Endothelial cell of umbilical vein (primary cell): Measurements from ENCODE around the gene NKTR. TPM values are rescaled to one million over a fixed set of nuclear protein-coding genes. Genes with fewer than 3 reads are reported as not detected.

Experiments
- BruUV-seq: library from RNA; stranded (reverse); fragments of 400-500 nt; replicated peaks from 2 replicates; lab custom pipeline; 2021; lab: Mats Ljungman, UMichigan
- CTCF ChIA-PET: fragments of 300-600, 350-600 bp; sonication (Branson Sonifier 250); formaldehyde crosslinking; loops from one replicate; lab custom pipeline; 2021; ENCODE audit warnings: antibody characterized with exemption, inconsistent platforms; lab: Charles Lee
- POLR2A ChIA-PET: fragments of 300-600, 350-600 bp; sonication (Branson Sonifier 250); formaldehyde crosslinking; loops from one replicate; lab custom pipeline; 2021; ENCODE audit warnings: antibody characterized with exemption, inconsistent platforms; lab: Charles Lee
- DNase-seq: peaks from one replicate; pipeline ENCODE4 v3.0.0-alpha.2; 2011; ENCODE audit warnings: low read depth, low spot score
- FAIRE-seq: peaks from 2 replicates; lab custom pipeline; 2011; peaks lifted over from hg19 to GRCh38; lab: Jason Lieb, UNC
- H2AFZ ChIP-seq: 2 replicates; pipeline ENCODE4 v1.6.0; 2012; ENCODE audit warnings: low read depth, low read length, control low read depth, inconsistent platforms
- H3K27ac ChIP-seq: 2 replicates; pipeline ENCODE4 v1.5.1; 2011; ENCODE audit warnings: low read depth, mild to moderate bottlenecking, control low read depth, low read length, moderate library complexity; ENCODE audit not compliant: insufficient read depth
- H3K27me3 ChIP-seq, 2 experiments: 2 replicates each; pipeline versions ENCODE4 v1.6.0 to v1.6.1; 2011; ENCODE audit warnings: low read length in 2 of 2, mixed read lengths in 1 of 2; ENCODE audit not compliant: control insufficient read depth in 2 of 2, insufficient read depth in 2 of 2
- H3K36me3 ChIP-seq, 2 experiments: 2 replicates in 1 of 2; 3 replicates in 1 of 2; pipeline ENCODE4 v1.5.1; 2011; ENCODE audit warnings: low read length in 2 of 2, mild to moderate bottlenecking in 1 of 2, moderate library complexity in 1 of 2; ENCODE audit not compliant: control insufficient read depth in 2 of 2, insufficient read depth in 2 of 2; ENCODE audit errors: extremely low read depth in 1 of 2
- H3K4me1 ChIP-seq: 3 replicates; pipeline ENCODE4 v1.5.1; 2011; ENCODE audit warnings: mild to moderate bottlenecking, low read length; ENCODE audit not compliant: control insufficient read depth, insufficient read depth; ENCODE audit errors: extremely low read depth
- H3K4me2 ChIP-seq: 2 replicates; pipeline ENCODE4 v1.6.1; 2011; ENCODE audit warnings: low read length, control low read depth, mixed read lengths; ENCODE audit not compliant: insufficient read depth
- H3K4me3 ChIP-seq, 3 experiments: fragments of 200-600 bp in 1 of 3; sonication (generic), shearing (Covaris generic) in 1 of 3; replicated peaks in 1 of 3; 2 replicates each; pipeline ENCODE4 v1.5.1; 2011 to 2016; ENCODE audit warnings: control low read depth in 3 of 3, low read length in 3 of 3, mild to moderate bottlenecking in 2 of 3, inconsistent platforms in 1 of 3, low read depth in 1 of 3, moderate library complexity in 1 of 3; ENCODE audit not compliant: insufficient read depth in 1 of 3
- H3K79me2 ChIP-seq: 2 replicates; pipeline ENCODE4 v1.6.0; 2012; ENCODE audit warnings: low read length, inconsistent platforms; ENCODE audit not compliant: control insufficient read depth, insufficient read depth
- H3K9ac ChIP-seq: replicated peaks from 2 replicates; pipeline ENCODE3; 2011; ENCODE audit warnings: low read length, control low read depth; ENCODE audit not compliant: insufficient read depth; ENCODE audit errors: extremely low read depth
- H3K9me1 ChIP-seq: replicated peaks from 3 replicates; pipeline ENCODE4 v1.6.0; 2011; ENCODE audit warnings: mild to moderate bottlenecking, low read length; ENCODE audit not compliant: control insufficient read depth, insufficient read depth; ENCODE audit errors: extremely low read depth
- H3K9me3 ChIP-seq: replicated peaks from 2 replicates; pipeline ENCODE4 v1.5.1; 2012; ENCODE audit warnings: low read length, inconsistent platforms; ENCODE audit not compliant: control insufficient read depth, insufficient read depth
- H4K20me1 ChIP-seq: replicated peaks from 2 replicates; pipeline ENCODE3; 2011; ENCODE audit warnings: mild to moderate bottlenecking, low read length; ENCODE audit not compliant: control insufficient read depth, insufficient read depth; ENCODE audit errors: extremely low read depth
- CTCF ChIP-seq, 2 donors: IDR thresholded peaks; 1 replicate in 1 of 2; 2 replicates in 1 of 2; pipeline ENCODE4 v1.5.1; 2011; ENCODE audit warnings: low read length in 2 of 2, mild to moderate bottlenecking in 2 of 2, moderate library complexity in 2 of 2, control low read depth in 1 of 2, inconsistent platforms in 1 of 2, low read depth in 1 of 2; ENCODE audit not compliant: insufficient read depth in 1 of 2; ENCODE audit errors: extremely low read depth in 1 of 2
- EZH2 ChIP-seq: IDR thresholded peaks from 2 replicates; pipeline ENCODE4 v1.6.1; 2012; ENCODE audit warnings: borderline replicate concordance, low read depth, mild to moderate bottlenecking, moderate library complexity, low read length, inconsistent platforms; ENCODE audit not compliant: severe bottlenecking
- FOS ChIP-seq: IDR thresholded peaks from 2 replicates; pipeline ENCODE4 v1.6.1; 2011; ENCODE audit warnings: mild to moderate bottlenecking, low read length, moderate library complexity, borderline replicate concordance; ENCODE audit not compliant: insufficient read depth
- GATA2 ChIP-seq: IDR thresholded peaks from 2 replicates; pipeline ENCODE4 v1.7.0; 2011; ENCODE audit warnings: low read depth, mild to moderate bottlenecking, moderate library complexity, mixed read lengths, low read length; ENCODE audit not compliant: insufficient read length, insufficient read depth
- JUN ChIP-seq: IDR thresholded peaks from 2 replicates; pipeline ENCODE4 v1.6.1; 2011; ENCODE audit warnings: borderline replicate concordance, low read depth; ENCODE audit not compliant: insufficient read length, insufficient read depth
- MAX ChIP-seq: IDR thresholded peaks from 2 replicates; pipeline ENCODE4 v1.6.1; 2011; ENCODE audit not compliant: insufficient read depth, insufficient read length
- MYC ChIP-seq: IDR thresholded peaks from one replicate; pipeline ENCODE4 v1.6.1; 2011; ENCODE audit warnings: mild to moderate bottlenecking, low read depth, low read length
- POLR2A ChIP-seq: IDR thresholded peaks from 2 replicates; pipeline ENCODE4 v1.6.1; 2012; ENCODE audit warnings: low read depth, mild to moderate bottlenecking, control low read depth, low read length
- POLR2AphosphoS5 ChIP-seq: IDR thresholded peaks from 2 replicates; pipeline ENCODE4 v1.6.1; 2012; ENCODE audit warnings: low read depth, mild to moderate bottlenecking, control low read depth, low read length, moderate library complexity; ENCODE audit not compliant: insufficient read depth
- dilution Hi-C: fragments of 300-500 bp; cut with MboI; formaldehyde crosslinking; loops from one replicate; pipeline ENCODE4 v1.15.0; 2019; ENCODE audit warnings: low sequenced_read_pairs; ENCODE audit not compliant: extremely low pct_ligation_motif_present
- intact Hi-C: fragments of 100-400 bp; cut with micrococcal nuclease; formaldehyde crosslinking; loops from one replicate; pipeline ENCODE4 v1.10.0; 2022
- polyA plus RNA-seq, 4 experiments: library from polyadenylated mRNA; depleted of rRNA in 3 of 4; stranded (reverse) in 3 of 4; unstranded in 1 of 4; fragments of >200 nt; gene quantifications; 2 replicates each; pipeline versions ENCODE4 v1.2.1 to v1.2.3, GENCODE V29; 2011 to 2012; ENCODE audit warnings: missing spikeins in 1 of 4
- total RNA-seq: library from RNA; stranded (reverse); gene quantifications from 2 replicates; pipeline ENCODE4 v1.2.3, GENCODE V29; 2021

The NKTR gene
- total and polyA plus RNA-seq, 2 donors (not counting 3 experiments of a cell fraction or from before 2014, with no cell fraction given), result 27.4 to 99.0 TPM

- DNase-seq (no peak), FAIRE-seq (no peak)
- Histone ChIP-seq H3K4me3 (no peak overlapping the region), H3K27ac (no peak overlapping the region), H3K4me2 (no peak overlapping the region), H3K79me2 (no peaks in the 10 kb centered on the region), H3K27me3 (no peaks in the 10 kb centered on the region), H3K9me1 (no peaks in the 10 kb centered on the region), H4K20me1 (no peaks in the 10 kb centered on the region), H3K36me3 (no peaks in the 10 kb centered on the region), H3K9ac (no peak overlapping the region), H2AFZ (no peak overlapping the region), H3K9me3 (no peaks in the 10 kb centered on the region), H3K4me1 (no peaks in the 10 kb centered on the region)
- CTCF ChIA-PET, result no interaction called here
- TF ChIP-seq CTCF (IDR thresholded peaks at IDR 0.05; ENCODE audit: extremely low read depth in 1 of 2, insufficient read depth in 1 of 2, low read depth in 1 of 2, low read length in 2 of 2) (no peak), MYC (no peak), POLR2AphosphoS5 (no peak), EZH2 (no peak), GATA2 (no peak), POLR2A (no peak)
- POLR2A ChIA-PET, result no interaction called here
- BruUV-seq, result no TSS peak
- dilution Hi-C loops, result no loop called here
- intact Hi-C loops, result no loop called here
Measured at GRCh38 chr3:42693530-42693930, 93.0 kb downstream of the NKTR start.

- no peaks in the 10 kb centered on the region for H3K4me1 ChIP-seq
- no peak overlapping the region for H3K4me2 ChIP-seq
- ChIA-PET POLR2A (no interaction called here), CTCF (no interaction called here)
- no peaks in the 10 kb centered on the region for H3K9me3 ChIP-seq
- FAIRE-seq (no peak), DNase-seq (no peak)
- H2AFZ ChIP-seq, result no peak overlapping the region
- H3K27me3 ChIP-seq, result no peaks in the 10 kb centered on the region
- no peaks in the 10 kb centered on the region for H4K20me1 ChIP-seq
- dilution Hi-C loops, result no loop called here
- H3K36me3 ChIP-seq, result no peaks in the 10 kb centered on the region
- TF ChIP-seq MYC (no peak), POLR2A (no peak), FOS (no peak), CTCF (IDR thresholded peaks at IDR 0.05; ENCODE audit: extremely low read depth in 1 of 2, insufficient read depth in 1 of 2, low read depth in 1 of 2, low read length in 2 of 2) (no peak), POLR2AphosphoS5 (no peak), MAX (no peak), EZH2 (no peak), JUN (no peak), GATA2 (no peak)
- no peak overlapping the region for H3K4me3 ChIP-seq
- no peak overlapping the region for H3K27ac ChIP-seq
- no peak overlapping the region for H3K9ac ChIP-seq
- no TSS peak for BruUV-seq
- intact Hi-C loops, result no loop called here
- no peaks in the 10 kb centered on the region for H3K79me2 ChIP-seq
- H3K9me1 ChIP-seq, result no peaks in the 10 kb centered on the region
Measured at GRCh38 chr3:42694366-42694765, 93.9 kb downstream of the NKTR start.
